ENCODE results near the gene TTC22. TPM values are rescaled to one million over a fixed set of nuclear protein-coding genes. Genes with fewer than 3 reads are reported as not detected.

TTC22 gene
- total RNA-seq, 1 experiment from 2014 or later = 1.8 TPM

DNA sequence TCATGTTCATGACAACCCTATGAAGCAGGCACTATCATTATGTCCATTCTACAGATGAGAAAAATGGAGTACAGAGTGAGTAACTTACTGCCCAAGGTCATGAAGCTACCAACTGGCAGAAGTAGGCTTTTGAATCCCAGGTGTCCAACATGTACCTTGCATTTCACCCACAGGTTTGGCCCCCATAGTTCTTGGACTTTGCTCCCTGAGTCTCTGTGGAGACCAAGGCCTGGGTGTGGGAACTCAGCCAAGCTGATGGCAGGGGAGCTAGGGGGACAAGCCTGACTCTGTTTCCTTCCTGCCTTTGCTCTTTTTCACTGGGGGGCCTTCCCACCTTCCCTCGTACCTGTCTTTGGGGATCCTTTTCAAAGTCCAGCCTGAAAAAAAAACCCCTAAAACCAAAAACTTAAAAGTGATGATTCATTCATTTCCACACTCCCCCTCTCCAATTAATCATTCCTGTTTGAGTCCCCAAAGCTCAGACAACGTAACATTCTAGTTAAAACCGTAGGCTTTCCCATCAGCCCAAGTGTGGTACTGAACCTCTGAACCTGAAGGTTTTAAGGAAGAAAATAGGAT, 8.5 kb upstream of the TTC22 start:
- ChIA-PET RAD21 (ENCODE audit: low non-redundant PET in 1 of 2, low total read pairs in 2 of 2, uncharacterized antibody in 2 of 2, unreplicated experiment in 2 of 2) (interaction anchor here in 1 of 2 experiments (0.6 kb wide), 1 partner anchor 51 kb away, joined by 3 read pairs; no protein-coding TSS in a partner anchor), POLR2A (no interaction called here), CTCF (interaction anchor here (1.2 to 2.0 kb wide), 4 partner anchors 8 to 948 kb away, joined by 3 to 6 read pairs (median 4); no protein-coding TSS in a partner anchor)
- Histone ChIP-seq H3K4me2 (ENCODE audit: low read length) (no peak overlapping the region; the same call in 1 of the 2 replicates), H2AFZ (ENCODE audit: low read depth, low read length, poor library complexity, severe bottlenecking) (no peak overlapping the region), H3K79me2 (ENCODE audit: insufficient read depth, low read length) (no peaks in the 10 kb centered on the region), H3K27me3 (ENCODE audit: insufficient read depth, low read length) (no peaks in the 10 kb centered on the region), H3K4me1 (ENCODE audit: control insufficient read depth in 1 of 2, insufficient read depth in 2 of 2, low read length in 2 of 2) (peaks cover 7 to 40% of the 10 kb centered on the region in 2 experiments), H3K9ac (ENCODE audit: low read length) (no peak overlapping the region), H3K9me2 (ENCODE audit: insufficient read depth) (no peaks in the 10 kb centered on the region), H3K4me3 (replicated peaks in 1 of 2; ENCODE audit: low read depth in 1 of 2, low read length in 2 of 2) (no peak overlapping the region), H3K9me3 (ENCODE audit: control insufficient read depth in 1 of 2, insufficient read depth in 1 of 2, low read depth in 1 of 2, low read length in 2 of 2) (no peaks in the 10 kb centered on the region), H3K36me3 (ENCODE audit: control insufficient read depth in 1 of 2, insufficient read depth in 2 of 2, low read length in 2 of 2) (no peaks in the 10 kb centered on the region), H3K27ac (ENCODE audit: low read depth, low read length) (no peak overlapping the region), H4K20me1 (ENCODE audit: insufficient read depth) (no peaks in the 10 kb centered on the region)
- ATAC-seq (no peak), DNase-seq (ENCODE audit: low read depth, low spot score) (no peak)
- TF ChIP-seq EZH2phosphoT487 (IDR thresholded peaks at IDR 0.05; ENCODE audit: borderline replicate concordance) = no peak
- TF ChIP-seq ZNF274 (IDR thresholded peaks at IDR 0.05; ENCODE audit: low read depth, low read length) = no peak
- no peak for TF ChIP-seq SRF (IDR thresholded peaks at IDR 0.05; ENCODE audit: low read depth)
- TF ChIP-seq, protein P1, sequence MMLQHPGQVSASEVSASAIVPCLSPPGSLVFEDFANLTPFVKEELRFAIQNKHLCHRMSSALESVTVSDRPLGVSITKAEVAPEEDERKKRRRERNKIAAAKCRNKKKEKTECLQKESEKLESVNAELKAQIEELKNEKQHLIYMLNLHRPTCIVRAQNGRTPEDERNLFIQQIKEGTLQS (IDR thresholded peaks at IDR 0.05) = no peak
- TF ChIP-seq RAD21 (IDR thresholded peaks at IDR 0.05; ENCODE audit: low read depth) = no peak
- no peak for TF ChIP-seq CBX3 (IDR thresholded peaks at IDR 0.05; ENCODE audit: low read depth)
- TF ChIP-seq, protein P2, sequence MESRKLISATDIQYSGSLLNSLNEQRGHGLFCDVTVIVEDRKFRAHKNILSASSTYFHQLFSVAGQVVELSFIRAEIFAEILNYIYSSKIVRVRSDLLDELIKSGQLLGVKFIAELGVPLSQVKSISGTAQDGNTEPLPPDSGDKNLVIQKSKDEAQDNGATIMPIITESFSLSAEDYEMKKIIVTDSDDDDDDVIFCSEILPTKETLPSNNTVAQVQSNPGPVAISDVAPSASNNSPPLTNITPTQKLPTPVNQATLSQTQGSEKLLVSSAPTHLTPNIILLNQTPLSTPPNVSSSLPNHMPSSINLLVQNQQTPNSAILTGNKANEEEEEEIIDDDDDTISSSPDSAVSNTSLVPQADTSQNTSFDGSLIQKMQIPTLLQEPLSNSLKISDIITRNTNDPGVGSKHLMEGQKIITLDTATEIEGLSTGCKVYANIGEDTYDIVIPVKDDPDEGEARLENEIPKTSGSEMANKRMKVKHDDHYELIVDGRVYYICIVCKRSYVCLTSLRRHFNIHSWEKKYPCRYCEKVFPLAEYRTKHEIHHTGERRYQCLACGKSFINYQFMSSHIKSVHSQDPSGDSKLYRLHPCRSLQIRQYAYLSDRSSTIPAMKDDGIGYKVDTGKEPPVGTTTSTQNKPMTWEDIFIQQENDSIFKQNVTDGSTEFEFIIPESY (IDR thresholded peaks at IDR 0.05; ENCODE audit: extremely low read depth, insufficient replicate concordance, low read length) = no peak
- TF ChIP-seq EGR1 (IDR thresholded peaks at IDR 0.05; ENCODE audit: low read depth) = no peak
- TF ChIP-seq, protein P3, sequence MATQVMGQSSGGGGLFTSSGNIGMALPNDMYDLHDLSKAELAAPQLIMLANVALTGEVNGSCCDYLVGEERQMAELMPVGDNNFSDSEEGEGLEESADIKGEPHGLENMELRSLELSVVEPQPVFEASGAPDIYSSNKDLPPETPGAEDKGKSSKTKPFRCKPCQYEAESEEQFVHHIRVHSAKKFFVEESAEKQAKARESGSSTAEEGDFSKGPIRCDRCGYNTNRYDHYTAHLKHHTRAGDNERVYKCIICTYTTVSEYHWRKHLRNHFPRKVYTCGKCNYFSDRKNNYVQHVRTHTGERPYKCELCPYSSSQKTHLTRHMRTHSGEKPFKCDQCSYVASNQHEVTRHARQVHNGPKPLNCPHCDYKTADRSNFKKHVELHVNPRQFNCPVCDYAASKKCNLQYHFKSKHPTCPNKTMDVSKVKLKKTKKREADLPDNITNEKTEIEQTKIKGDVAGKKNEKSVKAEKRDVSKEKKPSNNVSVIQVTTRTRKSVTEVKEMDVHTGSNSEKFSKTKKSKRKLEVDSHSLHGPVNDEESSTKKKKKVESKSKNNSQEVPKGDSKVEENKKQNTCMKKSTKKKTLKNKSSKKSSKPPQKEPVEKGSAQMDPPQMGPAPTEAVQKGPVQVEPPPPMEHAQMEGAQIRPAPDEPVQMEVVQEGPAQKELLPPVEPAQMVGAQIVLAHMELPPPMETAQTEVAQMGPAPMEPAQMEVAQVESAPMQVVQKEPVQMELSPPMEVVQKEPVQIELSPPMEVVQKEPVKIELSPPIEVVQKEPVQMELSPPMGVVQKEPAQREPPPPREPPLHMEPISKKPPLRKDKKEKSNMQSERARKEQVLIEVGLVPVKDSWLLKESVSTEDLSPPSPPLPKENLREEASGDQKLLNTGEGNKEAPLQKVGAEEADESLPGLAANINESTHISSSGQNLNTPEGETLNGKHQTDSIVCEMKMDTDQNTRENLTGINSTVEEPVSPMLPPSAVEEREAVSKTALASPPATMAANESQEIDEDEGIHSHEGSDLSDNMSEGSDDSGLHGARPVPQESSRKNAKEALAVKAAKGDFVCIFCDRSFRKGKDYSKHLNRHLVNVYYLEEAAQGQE (IDR thresholded peaks at IDR 0.05; ENCODE audit: low read depth) = no peak
- TF ChIP-seq JUND (IDR thresholded peaks at IDR 0.05) = no peak
- no peak for TF ChIP-seq POLR2A (IDR thresholded peaks at IDR 0.05; ENCODE audit: borderline replicate concordance, extremely low read depth, insufficient read depth, insufficient read length)
- no peak for TF ChIP-seq CEBPB (IDR thresholded peaks at IDR 0.05; ENCODE audit: low read depth)
- no peak for TF ChIP-seq TCF7L2 (IDR thresholded peaks at IDR 0.05; ENCODE audit: borderline replicate concordance, extremely low read depth, insufficient read depth, insufficient read length)
- TF ChIP-seq, protein P4, sequence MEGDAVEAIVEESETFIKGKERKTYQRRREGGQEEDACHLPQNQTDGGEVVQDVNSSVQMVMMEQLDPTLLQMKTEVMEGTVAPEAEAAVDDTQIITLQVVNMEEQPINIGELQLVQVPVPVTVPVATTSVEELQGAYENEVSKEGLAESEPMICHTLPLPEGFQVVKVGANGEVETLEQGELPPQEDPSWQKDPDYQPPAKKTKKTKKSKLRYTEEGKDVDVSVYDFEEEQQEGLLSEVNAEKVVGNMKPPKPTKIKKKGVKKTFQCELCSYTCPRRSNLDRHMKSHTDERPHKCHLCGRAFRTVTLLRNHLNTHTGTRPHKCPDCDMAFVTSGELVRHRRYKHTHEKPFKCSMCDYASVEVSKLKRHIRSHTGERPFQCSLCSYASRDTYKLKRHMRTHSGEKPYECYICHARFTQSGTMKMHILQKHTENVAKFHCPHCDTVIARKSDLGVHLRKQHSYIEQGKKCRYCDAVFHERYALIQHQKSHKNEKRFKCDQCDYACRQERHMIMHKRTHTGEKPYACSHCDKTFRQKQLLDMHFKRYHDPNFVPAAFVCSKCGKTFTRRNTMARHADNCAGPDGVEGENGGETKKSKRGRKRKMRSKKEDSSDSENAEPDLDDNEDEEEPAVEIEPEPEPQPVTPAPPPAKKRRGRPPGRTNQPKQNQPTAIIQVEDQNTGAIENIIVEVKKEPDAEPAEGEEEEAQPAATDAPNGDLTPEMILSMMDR (IDR thresholded peaks at IDR 0.05 in 2 of 3, conservative IDR thresholded peaks at IDR 0.05 in 1 of 3; ENCODE audit: borderline replicate concordance in 1 of 3, insufficient read depth in 1 of 3, low read depth in 2 of 3, low read length in 2 of 3) = no peak
- no peak for TF ChIP-seq FOSL1 (IDR thresholded peaks at IDR 0.05; ENCODE audit: low read depth)
- TF ChIP-seq POLR2AphosphoS5 (IDR thresholded peaks at IDR 0.05; ENCODE audit: low read depth, low read length) = no peak
- TF ChIP-seq ZFX (IDR thresholded peaks at IDR 0.05) = no peak
- no peak for TF ChIP-seq EZH2 (IDR thresholded peaks at IDR 0.05)
- TF ChIP-seq, protein P5, sequence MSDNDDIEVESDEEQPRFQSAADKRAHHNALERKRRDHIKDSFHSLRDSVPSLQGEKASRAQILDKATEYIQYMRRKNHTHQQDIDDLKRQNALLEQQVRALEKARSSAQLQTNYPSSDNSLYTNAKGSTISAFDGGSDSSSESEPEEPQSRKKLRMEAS (IDR thresholded peaks at IDR 0.05) = no peak
- TF ChIP-seq ELF1 (IDR thresholded peaks at IDR 0.05; ENCODE audit: borderline replicate concordance, low read depth) = no peak
- BruUV-seq (replicated peaks) = no TSS peak
- intact Hi-C loops (cut with micrococcal nuclease) = loop anchor here (1.0 to 10.0 kb wide), 6 partner anchors 42 to 739 kb away; no protein-coding TSS in a partner anchor
